Activated T-cell treated with anti-CD3 and anti-CD28 coated beads, Interleukin-2, amount 50 U/mL, for 1 hour (primary cell): ENCODE results near the gene ISOC1.
A peak's percentile ranks its signal among the peaks of the same experiment; 100 is the strongest.

ENCODE experiments used
- DNase-seq: peaks from one replicate; pipeline ENCODE4 v3.0.0-alpha.2; 2020

ISOC1 gene

DNA sequence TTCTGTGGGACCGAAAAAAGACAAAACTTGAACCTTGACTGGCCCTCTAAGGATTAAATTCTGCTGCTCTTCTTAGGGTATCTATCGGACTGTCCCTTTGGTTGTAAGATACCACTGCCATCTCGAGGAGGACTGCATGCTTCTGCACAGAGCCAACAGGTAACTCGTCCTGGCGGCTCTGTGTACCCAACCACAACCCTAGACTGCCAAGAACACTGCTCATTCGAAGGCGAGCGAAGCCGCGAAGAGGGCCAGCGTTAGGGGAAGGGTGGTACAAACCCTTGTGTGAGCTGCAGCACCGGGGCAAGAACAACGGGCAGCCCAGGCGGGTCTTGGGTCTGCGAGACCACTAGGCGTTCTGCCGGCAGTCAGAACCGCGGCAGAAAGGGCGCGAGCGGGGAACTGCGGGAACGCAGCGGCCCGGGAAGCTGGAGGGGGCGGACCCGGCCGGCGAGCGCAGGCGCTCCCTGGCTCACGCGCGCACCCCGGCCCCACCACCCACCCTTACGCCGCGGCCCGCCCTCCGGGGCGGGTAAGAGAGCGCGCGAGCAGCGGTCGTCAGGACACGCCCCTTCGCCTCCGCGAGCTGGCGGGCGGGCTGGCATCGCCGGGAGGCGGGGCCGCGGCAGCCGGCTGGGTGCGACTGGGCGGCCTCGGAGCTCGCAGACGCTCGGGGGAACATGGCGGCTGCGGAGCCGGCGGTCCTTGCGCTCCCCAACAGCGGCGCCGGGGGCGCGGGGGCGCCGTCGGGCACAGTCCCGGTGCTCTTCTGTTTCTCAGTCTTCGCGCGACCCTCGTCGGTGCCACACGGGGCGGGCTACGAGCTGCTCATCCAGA is at the start of gene ISOC1:
Gene ISOC1, plus strand, starts transcription at position 663 of the 837 bp plus-strand sequence. Its CDS starts 18 bp downstream, at position 681.
- DNase-seq = peak; percentile 94

GRCh38 chr5:129046151-129046550 is 48.4 kb upstream of the ISOC1 start:
- DNase-seq = no peak

- DNase-seq = no peak
These were observed 46.0 kb upstream of the ISOC1 start for GRCh38 chr5:129048509-129048908.

- DNase-seq = no peak
These were observed 45.3 kb upstream of the ISOC1 start for GRCh38 chr5:129049126-129049799.

DNA sequence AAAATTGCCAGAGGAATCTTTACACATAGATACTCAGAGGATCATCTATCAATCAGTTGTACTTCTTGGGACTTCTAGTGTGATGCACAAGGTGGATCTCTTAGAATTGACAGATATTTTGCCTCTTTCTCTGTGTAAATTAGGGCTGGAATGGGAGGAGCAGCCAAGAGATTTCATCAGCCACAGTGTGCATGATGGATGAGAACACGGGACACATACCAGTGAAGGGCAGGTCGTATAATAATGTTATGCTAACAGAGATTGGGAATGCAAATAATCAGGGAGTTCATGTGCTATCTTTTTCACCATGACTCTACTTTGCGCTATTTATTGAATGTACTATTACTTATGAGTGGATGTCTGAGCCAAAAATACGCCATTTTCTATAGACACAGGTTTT is 43.3 kb upstream of the ISOC1 start:
- DNase-seq = no peak

- no peak for DNase-seq
These were observed 41.1 kb upstream of the ISOC1 start for GRCh38 chr5:129053438-129053837.

DNA sequence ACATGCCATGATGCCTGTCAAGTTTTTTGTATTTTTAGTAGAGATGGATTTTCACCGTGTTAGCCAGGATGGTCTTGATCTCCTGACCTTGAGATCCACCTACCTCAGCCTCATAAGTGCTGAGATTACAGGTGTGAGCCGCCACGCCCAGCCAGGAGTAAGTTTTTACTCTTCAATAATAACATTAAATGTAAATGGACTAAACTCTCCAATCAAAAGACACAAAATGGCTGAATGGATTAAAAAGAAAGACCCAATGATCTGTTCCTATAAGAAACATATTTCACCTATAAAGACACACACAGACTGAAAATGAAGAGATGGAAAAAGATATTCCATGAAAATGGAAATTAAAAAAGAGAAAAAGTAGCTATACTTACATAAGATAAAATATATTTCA is 37.2 kb upstream of the ISOC1 start:
- no peak for DNase-seq

DNA sequence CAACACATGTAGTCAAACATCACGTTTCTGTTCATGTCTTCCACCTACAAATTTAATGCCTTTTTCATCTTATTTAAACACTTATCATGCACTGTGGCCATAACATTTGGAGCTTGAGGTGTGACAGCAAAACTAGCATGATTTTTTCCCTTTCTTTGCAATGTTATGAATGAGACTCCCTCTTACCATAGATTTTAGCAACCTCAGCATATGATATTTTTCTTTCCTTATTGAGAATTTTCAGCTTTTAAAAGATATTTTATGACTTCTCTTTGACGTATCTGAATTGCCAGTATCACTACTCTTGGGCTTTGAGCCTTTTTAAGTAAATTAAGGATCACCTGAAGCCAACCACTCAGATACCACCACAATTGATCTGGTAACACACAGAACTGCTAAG is 32.7 kb upstream of the ISOC1 start:
- DNase-seq = no peak

- no peak for DNase-seq
These were observed 31.0 kb upstream of the ISOC1 start for GRCh38 chr5:129063483-129064113.

DNA sequence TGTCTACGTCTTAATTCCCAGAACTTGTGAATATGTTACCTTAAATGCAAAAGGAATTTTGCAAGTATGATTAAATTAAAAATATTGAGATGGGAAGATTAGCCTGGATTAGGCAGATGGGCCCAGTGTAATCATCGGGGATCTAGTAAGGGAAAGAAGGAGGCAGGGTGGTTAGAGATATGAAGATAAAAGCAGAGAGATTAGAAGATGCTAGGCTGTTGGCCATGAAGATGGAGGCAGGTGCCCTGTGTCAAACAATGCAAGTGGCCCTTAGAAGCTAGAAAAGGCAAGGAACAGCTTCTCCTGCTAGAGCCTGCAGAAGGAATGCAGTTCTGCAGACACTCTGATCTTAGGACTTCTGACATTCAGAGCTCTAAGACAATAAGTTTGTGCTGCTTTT is 28.8 kb upstream of the ISOC1 start:
- DNase-seq = no peak

DNA sequence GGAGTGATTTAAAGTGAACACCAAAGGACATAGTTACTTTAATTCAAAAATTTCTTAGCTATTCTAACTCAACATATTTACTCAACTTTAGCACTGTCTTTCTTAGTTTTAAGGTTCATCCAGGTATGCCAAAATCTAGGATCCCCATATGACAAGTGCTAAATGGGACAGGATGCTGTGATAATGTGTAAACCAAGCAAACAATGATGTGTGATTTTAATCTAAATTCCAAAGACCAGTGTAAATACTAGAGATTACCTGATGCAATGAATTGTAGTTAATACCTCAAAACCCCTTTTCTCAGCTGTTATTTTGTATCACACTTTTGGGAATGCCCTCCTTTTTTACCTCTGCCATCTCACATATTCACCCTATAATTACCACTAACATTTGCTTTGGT is 26.8 kb upstream of the ISOC1 start:
- DNase-seq = no peak

GRCh38 chr5:129069292-129069691 is 25.3 kb upstream of the ISOC1 start:
- DNase-seq = no peak

DNA sequence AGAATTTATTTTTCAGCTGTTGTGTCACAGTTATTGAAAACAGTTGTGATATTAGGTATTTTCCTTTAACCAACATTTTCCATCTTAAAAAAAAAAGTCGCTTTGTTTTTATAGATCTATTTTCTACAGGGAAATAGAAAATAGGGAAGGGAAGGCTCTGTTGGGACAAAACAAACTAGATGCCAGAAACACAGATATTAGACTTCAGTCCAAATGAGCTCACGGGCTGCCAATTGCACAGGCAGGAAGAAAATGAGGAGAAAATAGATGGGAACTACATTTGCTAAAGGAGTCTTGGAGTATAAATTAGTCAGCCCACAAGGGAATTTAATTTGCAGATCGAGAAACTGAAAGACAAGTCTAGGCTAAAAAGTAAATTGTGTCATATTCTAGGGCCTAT is 21.4 kb upstream of the ISOC1 start:
- no peak for DNase-seq

DNA sequence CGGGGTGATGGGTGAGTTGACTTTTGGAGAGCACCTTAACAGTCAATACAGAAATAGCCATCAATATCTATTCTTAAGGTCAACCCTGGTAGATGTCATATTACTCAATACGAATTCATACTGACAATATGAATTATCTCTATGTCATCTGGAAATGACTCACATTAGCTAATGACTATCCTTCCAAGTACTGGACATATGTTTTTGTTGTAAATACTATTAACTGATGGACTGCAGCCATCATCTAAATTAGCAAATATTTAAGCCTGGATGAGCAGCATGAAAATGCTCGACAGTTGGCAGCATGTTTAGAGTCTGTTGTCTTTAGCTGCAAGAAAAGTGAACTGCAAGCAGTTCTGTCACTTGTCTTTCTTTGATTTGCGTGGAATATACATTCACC is 19.6 kb upstream of the ISOC1 start:
- DNase-seq = no peak

GRCh38 chr5:129077433-129078075 is 17.0 kb upstream of the ISOC1 start:
- no peak for DNase-seq

- no peak for DNase-seq
These were observed 16.3 kb upstream of the ISOC1 start for GRCh38 chr5:129078247-129078646.

DNA sequence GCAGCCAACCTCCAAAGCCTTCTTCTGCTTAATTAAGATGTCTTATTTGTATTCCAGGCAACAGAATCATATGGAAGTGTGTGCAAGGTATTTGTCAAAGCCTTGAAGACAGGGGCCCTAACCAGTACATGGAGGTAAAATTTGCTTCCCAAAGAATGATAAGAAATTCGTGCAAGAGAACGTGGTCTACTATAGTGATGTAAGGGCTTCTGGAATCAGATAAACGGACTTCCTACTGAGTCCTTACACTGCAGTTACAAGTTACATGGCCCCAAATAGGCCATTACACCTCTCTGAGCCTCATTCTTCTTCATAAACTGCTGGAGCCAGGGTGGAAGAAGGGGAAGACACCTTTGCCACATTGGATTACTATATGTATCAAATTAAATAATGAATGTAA is 15.9 kb upstream of the ISOC1 start:
- no peak for DNase-seq

GRCh38 chr5:129079496-129079895 is 15.1 kb upstream of the ISOC1 start:
- DNase-seq = no peak

GRCh38 chr5:129080766-129081165 is 13.8 kb upstream of the ISOC1 start:
- DNase-seq = no peak

GRCh38 chr5:129082225-129083136 is 12.1 kb upstream of the ISOC1 start:
- no peak for DNase-seq

GRCh38 chr5:129094924-129095899 is 663 bp downstream of the ISOC1 start:
- no peak for DNase-seq
